Measurements from ENCODE around the gene SDK2. TPM values are rescaled to one million over a fixed set of nuclear protein-coding genes. Genes with fewer than 3 reads are reported as not detected.

Gene SDK2
- total and polyA plus RNA-seq, 2 of the 8 experiments (the other 6 are each of a cell fraction or from before 2014, with no cell fraction given) = 3.9 to 4.1 TPM

DNA sequence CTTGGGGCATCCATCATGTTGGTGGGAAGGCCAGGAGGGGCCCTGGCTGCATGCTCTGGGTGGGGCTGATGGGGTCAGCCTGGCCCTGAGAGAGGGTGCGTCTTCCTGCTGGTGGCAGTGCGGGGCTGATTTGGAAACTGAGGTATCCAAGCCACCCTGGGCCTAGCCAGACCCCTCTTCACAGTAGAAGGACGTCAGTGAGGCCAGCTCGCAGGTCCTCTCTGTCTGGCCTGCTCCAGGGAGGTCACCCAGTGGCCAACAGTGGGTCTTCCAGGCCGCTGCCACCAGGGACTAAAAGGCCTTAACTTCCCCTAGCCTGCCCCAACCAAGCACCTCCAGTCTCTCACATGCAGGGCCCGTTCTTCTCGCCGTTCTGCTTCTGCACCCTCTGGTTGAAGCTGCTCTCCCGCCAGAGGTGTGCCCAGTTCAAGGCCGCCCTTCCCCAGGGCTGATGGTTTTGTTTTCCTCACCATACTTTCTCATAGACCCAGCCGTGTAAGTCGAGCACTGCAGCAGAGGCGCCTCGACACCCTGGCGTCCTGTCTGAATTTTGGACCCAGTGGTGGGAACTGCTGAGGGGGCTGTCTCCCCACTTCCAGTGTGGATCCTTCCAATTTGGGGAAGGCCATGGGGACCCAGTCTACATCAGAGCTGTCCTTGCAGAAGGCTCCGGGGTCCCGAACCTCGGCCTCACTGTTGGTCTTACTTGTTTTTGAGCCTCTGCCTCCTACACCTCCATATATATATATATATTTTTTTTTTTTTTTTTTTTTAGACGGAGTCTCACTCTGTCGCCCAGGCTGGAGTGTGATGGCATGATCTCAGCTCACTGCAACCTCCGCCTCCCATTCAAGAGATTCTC lies 289.6 kb downstream of the SDK2 start (continued):
- TF ChIP-seq RXRA (IDR thresholded peaks at IDR 0.05; ENCODE audit: insufficient read depth, low read depth, low read length) (no peak), EP300 (IDR thresholded peaks at IDR 0.05; ENCODE audit: borderline replicate concordance in 1 of 2, low read depth in 2 of 2, low read length in 2 of 2) (no peak), CBX8 (IDR thresholded peaks at IDR 0.05; ENCODE audit: borderline replicate concordance, low read depth, low read length) (no peak)
